ENCODE data around the gene FAM222A. TPM values are rescaled to one million over a fixed set of nuclear protein-coding genes. Genes with fewer than 3 reads are reported as not detected.
A peak's percentile ranks its signal among the peaks of the same experiment; 100 is the strongest.

The FAM222A gene
- total RNA-seq, result 1.2 and 1.5 TPM in 2 replicates
- long read RNA-seq, result 0 reads

DNA sequence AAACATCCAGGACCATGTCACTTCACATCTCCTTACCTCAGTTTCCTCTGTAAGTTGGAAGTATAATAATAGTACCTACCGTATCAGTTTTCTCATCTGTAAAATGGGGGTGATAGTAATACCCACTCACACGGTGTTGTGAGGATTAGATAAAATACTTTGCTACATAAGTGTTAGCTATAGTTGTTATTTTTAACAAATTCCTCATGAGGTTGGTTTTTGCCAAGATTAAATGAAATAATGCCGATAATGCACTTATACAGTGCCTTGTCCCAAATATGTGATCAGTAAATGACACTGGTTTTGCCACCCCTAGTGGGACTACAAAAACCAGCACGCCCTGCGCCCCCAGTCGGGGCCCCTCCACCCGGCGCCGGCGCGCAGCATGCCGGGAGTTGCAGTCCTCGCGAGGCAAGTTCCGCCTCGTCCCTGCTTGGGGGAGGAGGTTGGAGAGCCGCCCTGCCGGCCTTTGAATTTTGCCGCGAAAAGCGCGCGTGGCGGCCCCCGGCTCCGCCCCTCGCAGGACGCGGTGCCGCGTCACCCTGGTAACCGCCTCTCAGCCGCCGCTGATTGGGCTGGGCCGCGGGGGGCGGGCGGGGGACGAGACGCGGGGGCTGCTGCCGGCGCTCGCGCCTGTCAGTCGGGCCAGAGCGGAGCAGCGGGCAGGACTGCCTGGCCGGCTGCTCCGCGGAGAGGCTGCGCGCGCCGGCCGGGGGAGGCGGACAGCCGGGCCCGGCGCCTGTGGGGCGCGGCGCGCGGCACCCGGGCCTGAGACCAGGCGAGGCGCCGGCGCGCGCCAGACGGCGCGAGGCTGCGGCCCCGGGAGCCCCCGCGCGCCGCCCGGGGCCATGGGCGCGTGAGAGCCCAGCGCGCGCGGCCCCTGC lies at the start of gene FAM222A:
Gene FAM222A, plus strand, starts transcription at position 639 of the 884 bp plus-strand sequence. CDS start 30,322 bp downstream, outside the sequence.
- no peak within 1 kb of the TSS for H3K27ac Mint-ChIP-seq (ENCODE audit: unreplicated experiment)

GRCh38 chr12:109664402-109664801 lies 49.2 kb upstream of the FAM222A start:
- Mint-ChIP-seq H3K27ac (ENCODE audit: unreplicated experiment) (no peak overlapping the region), H3K27me3 (ENCODE audit: unreplicated experiment) (peaks cover 9% of the 10 kb centered on the region), H3K36me3 (ENCODE audit: unreplicated experiment) (no peaks in the 10 kb centered on the region), H3K9me3 (ENCODE audit: unreplicated experiment) (no peaks in the 10 kb centered on the region), H3K4me1 (ENCODE audit: unreplicated experiment) (no peaks in the 10 kb centered on the region), H3K4me3 (ENCODE audit: unreplicated experiment) (no peak overlapping the region)
- DNase-seq (ENCODE audit: extremely low spot score, unreplicated experiment), result no peak
- no peak for TF ChIP-seq CTCF (IDR thresholded peaks at IDR 0.05)

More for the DNA sequence above, at the start of gene FAM222A:
- Mint-ChIP-seq H3K36me3 (ENCODE audit: unreplicated experiment) (no peaks in the 10 kb centered on the region), H3K27me3 (ENCODE audit: unreplicated experiment) (no peaks in the 10 kb centered on the region), H3K4me1 (ENCODE audit: unreplicated experiment) (peaks cover 4% of the 10 kb centered on the region), H3K4me3 (ENCODE audit: unreplicated experiment) (peak within 1 kb of the TSS; percentile 75), H3K9me3 (ENCODE audit: unreplicated experiment) (no peaks in the 10 kb centered on the region)
- DNase-seq (ENCODE audit: extremely low spot score, unreplicated experiment), result peak; percentile 99
- peak; percentile 11 for TF ChIP-seq CTCF (IDR thresholded peaks at IDR 0.05)

- H3K4me3 Mint-ChIP-seq (ENCODE audit: unreplicated experiment), result no peak overlapping the region
- no peaks in the 10 kb centered on the region for H3K9me3 Mint-ChIP-seq (ENCODE audit: unreplicated experiment)
- H3K27me3 Mint-ChIP-seq (ENCODE audit: unreplicated experiment), result peaks cover 9% of the 10 kb centered on the region
- H3K36me3 Mint-ChIP-seq (ENCODE audit: unreplicated experiment), result no peaks in the 10 kb centered on the region
- no peak for DNase-seq (ENCODE audit: extremely low spot score, unreplicated experiment)
- no peaks in the 10 kb centered on the region for H3K4me1 Mint-ChIP-seq (ENCODE audit: unreplicated experiment)
- H3K27ac Mint-ChIP-seq (ENCODE audit: unreplicated experiment), result no peak overlapping the region
- no peak for TF ChIP-seq CTCF (IDR thresholded peaks at IDR 0.05)
These were observed 47.6 kb upstream of the FAM222A start for GRCh38 chr12:109666068-109666467.

- H3K4me1 Mint-ChIP-seq (ENCODE audit: unreplicated experiment), result no peaks in the 10 kb centered on the region
These were observed 42.9 kb upstream of the FAM222A start for GRCh38 chr12:109670731-109671130.

More at GRCh38 chr12:109670731-109671130, 42.9 kb upstream of the FAM222A start:
- no peak for DNase-seq (ENCODE audit: extremely low spot score, unreplicated experiment)
- Mint-ChIP-seq H3K9me3 (ENCODE audit: unreplicated experiment) (peaks cover 3% of the 10 kb centered on the region), H3K36me3 (ENCODE audit: unreplicated experiment) (no peaks in the 10 kb centered on the region), H3K4me3 (ENCODE audit: unreplicated experiment) (no peak overlapping the region), H3K27me3 (ENCODE audit: unreplicated experiment) (peaks cover 13% of the 10 kb centered on the region), H3K27ac (ENCODE audit: unreplicated experiment) (no peak overlapping the region)
- no peak for TF ChIP-seq CTCF (IDR thresholded peaks at IDR 0.05)
